Fibroblast of villous mesenchyme (primary cell): ENCODE data around the gene BLOC1S5. TPM values are rescaled to one million over a fixed set of nuclear protein-coding genes. Genes with fewer than 3 reads are reported as not detected.
"Not testable (repeated sequence)": the region's sequence is repeated elsewhere in the genome, so short reads cannot be mapped to it uniquely, and the experiment has no call there.

ENCODE experiments used
- DNase-seq: peaks from one replicate; pipeline ENCODE4 v3.0.0-alpha.2; 2010; ENCODE audit warnings: low read depth
- H3K4me3 ChIP-seq: 2 replicates; pipeline ENCODE4 v1.5.1; 2011; ENCODE audit warnings: low read depth, mild to moderate bottlenecking, low read length
- CTCF ChIP-seq: IDR thresholded peaks from 2 replicates; pipeline ENCODE4 v1.5.1; 2012; ENCODE audit warnings: low read depth, mild to moderate bottlenecking, low read length; ENCODE audit not compliant: insufficient read depth
- total RNA-seq: library from RNA; depleted of rRNA; stranded (reverse); fragments of >200 nt; gene quantifications from 2 replicates; pipeline ENCODE4 v1.2.3, GENCODE V29; 2012

Gene BLOC1S5
- total RNA-seq, 1 donor, result 11.2 TPM

- H3K4me3 ChIP-seq, result no peak overlapping the region
- DNase-seq, result no peak
- TF ChIP-seq CTCF, result no peak
Observed at GRCh38 chr6:8061736-8062135, 2.5 kb downstream of the BLOC1S5 start.

GRCh38 chr6:8060346-8060745, 3.8 kb downstream of the BLOC1S5 start:
- no peak overlapping the region for H3K4me3 ChIP-seq
- no peak for TF ChIP-seq CTCF
- DNase-seq, result no peak

- H3K4me3 ChIP-seq, result no peak overlapping the region
- peak; percentile 28 for TF ChIP-seq CTCF
- DNase-seq, result peak; percentile 53
Observed at GRCh38 chr6:8059129-8059528, 5.1 kb downstream of the BLOC1S5 start.

- DNase-seq, result no peak
- no peak for TF ChIP-seq CTCF
- no peak overlapping the region for H3K4me3 ChIP-seq
Observed at GRCh38 chr6:8057793-8058192, 6.4 kb downstream of the BLOC1S5 start.

GRCh38 chr6:8057263-8057662, 6.9 kb downstream of the BLOC1S5 start:
- H3K4me3 ChIP-seq, result no peak overlapping the region
- TF ChIP-seq CTCF, result no peak
- no peak for DNase-seq

GRCh38 chr6:8054276-8054675, 9.9 kb downstream of the BLOC1S5 start:
- H3K4me3 ChIP-seq, result no peak overlapping the region
- no peak for TF ChIP-seq CTCF
- DNase-seq, result no peak

GRCh38 chr6:8047541-8048292, 16.5 kb downstream of the BLOC1S5 start:
- TF ChIP-seq CTCF, result no peak
- no peak overlapping the region for H3K4me3 ChIP-seq
- peak; percentile 53 for DNase-seq

- DNase-seq, H3K4me3 ChIP-seq: not testable (repeated sequence)
Observed at GRCh38 chr6:8045769-8046168, 18.4 kb downstream of the BLOC1S5 start.
